IMR-90 (cell line): ENCODE data around the gene DLL3. TPM values are rescaled to one million over a fixed set of nuclear protein-coding genes. Genes with fewer than 3 reads are reported as not detected.

Experiments
- ATAC-seq: fragments of 200-7000 bp; cut with Tn5 transposase; 2 replicates; pipeline ENCODE4 v1.9.1; 2020; ENCODE audit warnings: low read depth, mild to moderate bottlenecking, moderate library complexity
- BruUV-seq: library from RNA; stranded (reverse); fragments of 400-500 nt; replicated peaks from 2 replicates; lab custom pipeline; 2021; lab: Mats Ljungman, UMichigan
- CTCF ChIA-PET: fragments of 300-600 bp; formaldehyde crosslinking; extraction: SDS; loops from one replicate; lab custom pipeline; 2021; ENCODE audit warnings: antibody characterized with exemption; lab: Yijun Ruan, JAX
- POLR2A ChIA-PET: fragments of 300-600 bp; sonication (Branson Sonifier 250); formaldehyde crosslinking; loops from one replicate; lab custom pipeline; 2022; ENCODE audit warnings: antibody characterized with exemption; ENCODE audit not compliant: unreplicated experiment; lab: Charles Lee
- DNase-seq: peaks from one replicate; pipeline ENCODE4 v3.0.0; 2013
- H2AFZ ChIP-seq: replicated peaks from 2 replicates; pipeline ENCODE3; 2013; ENCODE audit warnings: low read length, mild to moderate bottlenecking; ENCODE audit not compliant: poor library complexity
- H2AK5ac ChIP-seq: 2 replicates; pipeline ENCODE4 v1.6.1; 2013; ENCODE audit warnings: low read depth, low read length, inconsistent platforms
- H2AK9ac ChIP-seq: replicated peaks from 2 replicates; pipeline ENCODE3; 2013; ENCODE audit warnings: mild to moderate bottlenecking, low read depth, low read length, moderate library complexity; ENCODE audit not compliant: poor library complexity
- H2BK120ac ChIP-seq: 2 replicates; pipeline ENCODE4 v1.6.1; 2013; ENCODE audit warnings: low read depth, low read length, inconsistent platforms
- H2BK15ac ChIP-seq: 3 replicates; pipeline ENCODE4 v1.6.1; 2013; ENCODE audit warnings: low read depth, low read length, inconsistent platforms
- H2BK20ac ChIP-seq: 2 replicates; pipeline ENCODE4 v1.6.1; 2013; ENCODE audit warnings: low read depth, mild to moderate bottlenecking, inconsistent platforms, low read length, moderate library complexity
- H2BK5ac ChIP-seq: 2 replicates; pipeline ENCODE4 v1.6.1; 2013; ENCODE audit warnings: mild to moderate bottlenecking, low read depth, low read length, inconsistent platforms; ENCODE audit not compliant: poor library complexity, severe bottlenecking
- H3K14ac ChIP-seq: replicated peaks from 2 replicates; pipeline ENCODE4 v1.6.1; 2013; ENCODE audit warnings: low read depth, low read length, inconsistent platforms
- H3K18ac ChIP-seq: 2 replicates; pipeline ENCODE4 v1.6.1; 2013; ENCODE audit warnings: low read depth, low read length, control low read depth
- H3K23ac ChIP-seq: 2 replicates; pipeline ENCODE4 v1.6.1; 2013; ENCODE audit warnings: low read depth, low read length, inconsistent platforms
- H3K27ac ChIP-seq: 2 replicates; pipeline ENCODE4 v1.5.1; 2013; ENCODE audit warnings: mild to moderate bottlenecking, control low read depth, low read length; ENCODE audit not compliant: insufficient read depth
- H3K27me3 ChIP-seq: 2 replicates; pipeline ENCODE4 v1.6.1; 2013; ENCODE audit warnings: low read length; ENCODE audit not compliant: control insufficient read depth, insufficient read depth
- H3K36me3 ChIP-seq: 2 replicates; pipeline ENCODE4 v1.6.1; 2013; ENCODE audit warnings: low read length, mixed read lengths; ENCODE audit not compliant: control insufficient read depth, insufficient read depth
- H3K4ac ChIP-seq: 2 replicates; pipeline ENCODE4 v1.6.1; 2013; ENCODE audit warnings: low read depth, low read length, inconsistent platforms
- H3K4me1 ChIP-seq: 2 replicates; pipeline ENCODE4 v1.6.1; 2013; ENCODE audit warnings: low read length, mixed read lengths; ENCODE audit not compliant: control insufficient read depth, insufficient read depth
- H3K4me2 ChIP-seq: 2 replicates; pipeline ENCODE4 v1.6.1; 2013; ENCODE audit warnings: low read depth, mild to moderate bottlenecking, control low read depth, low read length, moderate library complexity
- H3K4me3 ChIP-seq: 2 replicates; pipeline ENCODE4 v1.5.1; 2013; ENCODE audit warnings: low read depth, mild to moderate bottlenecking, control low read depth, low read length, moderate library complexity; ENCODE audit not compliant: insufficient read depth
- H3K56ac ChIP-seq: 2 replicates; pipeline ENCODE4 v1.6.1; 2013; ENCODE audit warnings: low read length, inconsistent platforms; ENCODE audit not compliant: insufficient read depth; ENCODE audit errors: extremely low read depth
- H3K79me1 ChIP-seq, 2 experiments: 2 replicates each; pipeline ENCODE4 v1.6.1; 2013; ENCODE audit warnings: low read length in 2 of 2, inconsistent platforms in 1 of 2, low read depth in 1 of 2
- H3K9ac ChIP-seq: 2 replicates; pipeline ENCODE4 v1.6.1; 2013; ENCODE audit warnings: low read depth, low read length, control low read depth
- H3K9me1 ChIP-seq: 2 replicates; pipeline ENCODE4 v1.6.1; 2013; ENCODE audit warnings: low read length, inconsistent platforms; ENCODE audit not compliant: insufficient read depth
- H3K9me3 ChIP-seq: 2 replicates; pipeline ENCODE4 v1.6.1; 2013; ENCODE audit warnings: low read length; ENCODE audit not compliant: control insufficient read depth, insufficient read depth
- H4K20me1 ChIP-seq: 2 replicates; pipeline ENCODE4 v1.6.1; 2013; ENCODE audit warnings: low read length, inconsistent platforms; ENCODE audit not compliant: insufficient read depth
- H4K5ac ChIP-seq: 2 replicates; pipeline ENCODE4 v1.6.1; 2013; ENCODE audit warnings: mild to moderate bottlenecking, low read depth, low read length, control low read depth
- H4K8ac ChIP-seq, 2 experiments: 2 replicates each; pipeline ENCODE4 v1.6.1; 2013; ENCODE audit warnings: low read depth in 2 of 2, low read length in 2 of 2, control low read depth in 1 of 2, inconsistent platforms in 1 of 2
- H4K91ac ChIP-seq: 2 replicates; pipeline ENCODE4 v1.6.1; 2013; ENCODE audit warnings: low read depth, low read length, inconsistent platforms; ENCODE audit not compliant: insufficient read depth
- BHLHE40 ChIP-seq: fragments of 150-350 bp; IDR thresholded peaks from 2 replicates; pipeline ENCODE4 v1.6.1; 2016; ENCODE audit warnings: mild to moderate bottlenecking, low read depth, low read length
- CEBPB ChIP-seq: IDR thresholded peaks from 2 replicates; pipeline ENCODE4 v1.6.1; 2012; ENCODE audit warnings: low read depth, low read length, improper control_type of control experiment
- CHD1 ChIP-seq: IDR thresholded peaks from 2 replicates; pipeline ENCODE4 v1.6.1; 2012; ENCODE audit warnings: low read depth, low read length, improper control_type of control experiment
- CTCF ChIP-seq: conservative IDR thresholded peaks from 2 replicates; pipeline ENCODE4 v1.5.1; 2012; ENCODE audit warnings: mild to moderate bottlenecking, low read depth, low read length, improper control_type of control experiment
- ELK1 ChIP-seq: fragments of 150-350 bp; IDR thresholded peaks from 2 replicates; pipeline ENCODE4 v1.6.1; 2016; ENCODE audit warnings: low read depth, mild to moderate bottlenecking, low read length, moderate library complexity, borderline replicate concordance
- FOS ChIP-seq: fragments of 150-350 bp; IDR thresholded peaks from 2 replicates; pipeline ENCODE4 v1.6.1; 2016; ENCODE audit warnings: low read depth, low read length
- MAFK ChIP-seq: IDR thresholded peaks from 2 replicates; pipeline ENCODE4 v1.6.1; 2012; ENCODE audit warnings: low read depth, low read length, improper control_type of control experiment
- MAZ ChIP-seq: IDR thresholded peaks from 2 replicates; pipeline ENCODE4 v1.6.1; 2012; ENCODE audit warnings: low read depth, mild to moderate bottlenecking, low read length, improper control_type of control experiment, moderate library complexity, borderline replicate concordance
- MXI1 ChIP-seq: IDR thresholded peaks from 2 replicates; pipeline ENCODE4 v1.6.1; 2012; ENCODE audit warnings: low read depth, mild to moderate bottlenecking, low read length, moderate library complexity, borderline replicate concordance
- NFE2L2 ChIP-seq: fragments of 150-350 bp; IDR thresholded peaks from 2 replicates; pipeline ENCODE4 v1.6.1; 2016; ENCODE audit warnings: low read depth, mild to moderate bottlenecking, low read length
- POLR2A ChIP-seq: IDR thresholded peaks from 2 replicates; pipeline ENCODE4 v1.6.1; 2012; ENCODE audit warnings: mild to moderate bottlenecking, low read depth, low read length
- RAD21 ChIP-seq: IDR thresholded peaks from 2 replicates; pipeline ENCODE4 v1.6.1; 2012; ENCODE audit warnings: low read length, improper control_type of control experiment
- RFX5 ChIP-seq: IDR thresholded peaks from 2 replicates; pipeline ENCODE4 v1.8.0; 2012; ENCODE audit warnings: low read depth, mild to moderate bottlenecking, low read length, moderate library complexity
- SMC3 ChIP-seq: fragments of 150-350 bp; IDR thresholded peaks from 2 replicates; pipeline ENCODE4 v1.6.1; 2016; ENCODE audit warnings: low read depth, mild to moderate bottlenecking, antibody characterized with exemption, low read length, moderate library complexity
- USF2 ChIP-seq: fragments of 150-350 bp; IDR thresholded peaks from 2 replicates; pipeline ENCODE4 v1.6.1; 2017; ENCODE audit warnings: mild to moderate bottlenecking, antibody characterized with exemption, low read length, low read depth
- WGBS, 2 experiments: methylation state at CpG; one replicate each; pipeline versions ENCODE4 v1.1.5 to v1.1.7; 2013; ENCODE audit warnings: missing lambda C conversion rate in 2 of 2; ENCODE audit not compliant: insufficient read length in 1 of 2; ENCODE audit errors: extremely low coverage in 2 of 2; 5-methylcytosine and 5-hydroxymethylcytosine counted together
- dilution Hi-C: fragments of 300-500 bp; cut with HindIII; formaldehyde crosslinking; loops from one replicate; pipeline ENCODE4 v1.14.3; 2018; ENCODE audit warnings: low sequenced_read_pairs; ENCODE audit not compliant: unreplicated experiment
- in situ Hi-C: fragments of 300-500 bp; cut with MboI; formaldehyde crosslinking; loops from 3 replicates; pipeline ENCODE4 v1.14.3; 2019; ENCODE audit warnings: low sequenced_read_pairs, inconsistent platforms, mixed read lengths
- intact Hi-C: fragments of 100-400 bp; cut with micrococcal nuclease; formaldehyde crosslinking; loops from 2 replicates; pipeline ENCODE4 v1.10.0; 2022
- polyA plus RNA-seq, 3 experiments: library from polyadenylated mRNA; depleted of rRNA; stranded (reverse); fragments of >200 nt; gene quantifications; 2 replicates each; pipeline ENCODE4 v1.2.3, GENCODE V29; 2012; ENCODE audit warnings: low replicate concordance in 1 of 3
- total RNA-seq: library from RNA; depleted of rRNA; stranded (reverse); fragments of >200 nt; gene quantifications from 2 replicates; pipeline ENCODE4 v1.2.3, GENCODE V29; 2012

Gene DLL3
- total and polyA plus RNA-seq, 2 of the 4 experiments (the other 2 are of a cell fraction) = 0.36 to 1.3 TPM

GRCh38 chr19:39494661-39495060, 4.1 kb upstream of the DLL3 start:
- Histone ChIP-seq H3K23ac (no peak overlapping the region), H3K9me1 (peaks cover 3% of the 10 kb centered on the region), H3K56ac (no peak overlapping the region), H2AFZ (no peak overlapping the region), H3K79me1 (no peaks in the 10 kb centered on the region), H3K27ac (no peak overlapping the region), H2AK5ac (no peak overlapping the region), H3K4me3 (no peak overlapping the region), H3K4me2 (no peak overlapping the region), H3K4me1 (peaks cover 3% of the 10 kb centered on the region; the same call in 1 of the 2 replicates), H3K9ac (no peak overlapping the region), H2AK9ac (no peak overlapping the region), H2BK15ac (no peak overlapping the region), H3K27me3 (peaks cover 25% of the 10 kb centered on the region), H2BK5ac (no peak overlapping the region), H4K91ac (no peak overlapping the region), H3K14ac (no peak overlapping the region), H3K4ac (no peak overlapping the region), H3K18ac (no peak overlapping the region), H2BK20ac (no peak overlapping the region), H4K5ac (no peak overlapping the region), H4K20me1 (no peaks in the 10 kb centered on the region), H4K8ac (no peak overlapping the region), H3K9me3 (no peaks in the 10 kb centered on the region), H3K36me3 (peaks cover 13% of the 10 kb centered on the region), H2BK120ac (no peak overlapping the region)
- in situ Hi-C loops = no loop called here
- ChIA-PET POLR2A (no interaction called here), CTCF (no interaction called here)
- intact Hi-C loops = loop anchor here (5.0 kb wide), 2 partner anchors 38 to 178 kb away; partner anchors contain the start of gene EID2B
- DNase-seq = no peak
- no peak for TF ChIP-seq SMC3
- no peak for TF ChIP-seq CEBPB
- TF ChIP-seq NFE2L2 = no peak
- no peak for TF ChIP-seq USF2
- TF ChIP-seq ELK1 = no peak
- no peak for TF ChIP-seq BHLHE40
- no peak for TF ChIP-seq RAD21
- no peak for TF ChIP-seq RFX5
- no peak for TF ChIP-seq FOS
- TF ChIP-seq POLR2A = no peak
- TF ChIP-seq MAFK = no peak
- no peak for TF ChIP-seq CTCF
- no peak for TF ChIP-seq MXI1
- TF ChIP-seq MAZ = no peak
- TF ChIP-seq CHD1 = no peak
- ATAC-seq = no peak
- dilution Hi-C loops = no loop called here
- 100% methylated on average over 2 of the region's 5 CpGs; no CpG with 5 or more reads in 1 of the 2 experiments for whole genome bisulfite sequencing, 2 experiments
- BruUV-seq = no TSS peak
